ENCODE data around the gene TMEM87B. TPM values are rescaled to one million over a fixed set of nuclear protein-coding genes. Genes with fewer than 3 reads are reported as not detected.
"Not testable (repeated sequence)": the region's sequence is repeated elsewhere in the genome, so short reads cannot be mapped to it uniquely, and the experiment has no call there.

Gene TMEM87B
- total and polyA plus RNA-seq, 5 donors: 4.4 to 10.8 (median 9.6) TPM

DNA sequence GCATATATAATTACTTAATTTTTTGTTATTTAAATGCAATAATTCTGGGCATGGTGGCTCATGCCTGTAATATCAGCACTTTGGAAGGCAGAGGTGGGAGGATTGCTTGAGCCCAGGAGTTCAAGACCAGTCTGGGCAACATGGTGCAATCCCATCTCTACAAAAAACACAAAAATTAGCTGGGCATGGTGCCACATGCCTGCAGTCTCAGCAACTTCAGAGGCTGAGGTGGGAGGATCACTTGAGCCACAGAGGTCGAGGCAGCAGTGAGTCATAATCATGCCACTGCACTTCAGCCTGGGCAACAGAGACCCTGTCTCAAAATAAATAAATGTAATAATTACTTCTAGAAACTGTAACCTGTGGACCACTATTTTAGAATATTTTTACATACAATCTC lies 21.5 kb upstream of the TMEM87B start:
- Histone ChIP-seq H3K4me3 (ENCODE audit: low read length) (no peak overlapping the region), H3K9me3 (ENCODE audit: control insufficient read depth, low read length) (no peaks in the 10 kb centered on the region), H3K27ac (ENCODE audit: low read length) (no peak overlapping the region), H3K4me1 (ENCODE audit: control insufficient read depth, insufficient read depth, low read length) (peaks cover 5% of the 10 kb centered on the region), H3K27me3 (ENCODE audit: control insufficient read depth, insufficient read depth) (no peaks in the 10 kb centered on the region)
- WGBS: 65% methylated on average over 1 of the region's 1 CpG
- peak in 1 of 2 donors; percentile 18 for ATAC-seq
- DNase-seq: peak in 1 of 3 donors; percentile 63
- intact Hi-C loops (cut with DNase I): loop anchor here in 1 of 4 donors (5.0 kb wide), 1 partner anchor 136 kb away; the partner anchor contains the start of gene MERTK

DNA sequence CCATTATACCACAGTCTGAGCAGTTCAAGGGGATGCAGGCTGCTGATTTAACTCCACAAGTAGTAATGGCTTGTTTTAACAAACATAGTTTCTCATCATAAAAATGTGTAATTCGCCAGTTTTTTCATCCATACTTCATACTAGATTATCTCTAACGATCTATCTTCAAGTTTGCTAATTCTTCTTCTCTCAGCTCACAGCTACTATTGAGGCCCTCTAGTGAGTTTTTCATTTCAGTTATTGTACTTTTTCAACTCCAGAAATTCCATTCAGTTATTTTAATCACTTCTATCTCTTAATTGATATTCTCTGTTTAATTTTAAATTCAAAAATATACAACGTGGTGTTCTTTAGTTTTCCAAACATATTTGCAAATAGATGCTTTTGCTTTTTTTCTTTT lies 20.1 kb upstream of the TMEM87B start:
- intact Hi-C loops (cut with DNase I): loop anchor here in 1 of 4 donors (5.0 kb wide), 1 partner anchor 138 kb away; the partner anchor contains the start of gene MERTK
- WGBS: 77% methylated on average over 3 of the region's 3 CpGs

DNA sequence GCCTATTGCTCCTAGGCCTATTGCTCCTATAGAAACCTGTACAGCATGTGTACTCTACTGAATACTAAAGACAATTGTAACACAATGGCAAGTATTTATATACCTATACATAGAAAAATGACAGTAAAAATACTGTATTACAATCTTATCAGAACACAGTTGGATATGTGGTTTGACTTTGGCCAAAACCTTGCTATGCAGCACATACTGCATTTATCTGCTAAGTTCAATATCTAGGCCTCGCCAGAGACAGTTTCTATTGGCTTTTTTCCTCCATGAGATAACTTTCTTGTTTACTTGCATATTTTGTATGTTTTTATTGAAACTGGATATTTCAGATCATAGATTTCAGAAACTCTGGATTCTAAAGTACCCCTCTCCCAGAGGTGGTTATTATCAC lies 19.3 kb upstream of the TMEM87B start:
- Histone ChIP-seq H3K4me3 (ENCODE audit: low read length) (no peak overlapping the region), H3K27me3 (ENCODE audit: control insufficient read depth, insufficient read depth) (no peaks in the 10 kb centered on the region), H3K27ac (ENCODE audit: low read length) (no peak overlapping the region), H3K4me1 (ENCODE audit: control insufficient read depth, insufficient read depth, low read length) (peaks cover 5% of the 10 kb centered on the region), H3K9me3 (ENCODE audit: control insufficient read depth, low read length) (no peaks in the 10 kb centered on the region)
- 82% methylated on average over 1 of the region's 1 CpG for WGBS
- ATAC-seq (no peak), DNase-seq (no peak)
- intact Hi-C loops (cut with DNase I): no loop called here

More for the DNA sequence above, 20.1 kb upstream of the TMEM87B start:
- DNase-seq: no peak
- Histone ChIP-seq H3K27ac (ENCODE audit: low read length) (no peak overlapping the region), H3K27me3 (ENCODE audit: control insufficient read depth, insufficient read depth) (no peaks in the 10 kb centered on the region), H3K4me1 (ENCODE audit: control insufficient read depth, insufficient read depth, low read length) (peaks cover 5% of the 10 kb centered on the region), H3K4me3 (ENCODE audit: low read length) (no peak overlapping the region), H3K9me3 (ENCODE audit: control insufficient read depth, low read length) (no peaks in the 10 kb centered on the region)
- no peak for ATAC-seq

DNA sequence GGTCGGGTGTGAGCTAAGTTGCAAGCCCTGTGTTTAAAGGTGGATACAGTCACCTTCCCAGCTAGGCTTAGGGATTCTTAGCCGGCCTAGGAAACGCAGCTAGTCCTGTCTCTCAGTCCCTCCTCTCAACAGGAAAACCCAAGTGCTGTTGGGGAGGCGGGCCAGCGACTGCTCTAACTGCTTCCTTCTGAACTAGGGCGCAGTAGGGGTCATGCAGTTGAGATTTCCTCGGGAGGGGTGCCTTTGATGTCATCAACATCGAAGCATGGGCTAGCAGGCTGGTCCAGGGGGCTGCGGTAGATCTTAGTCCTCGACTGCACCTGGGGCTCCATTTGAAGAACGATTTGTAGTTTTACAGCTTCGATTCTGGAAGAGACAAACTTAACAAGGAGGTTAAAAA lies 15.5 kb upstream of the TMEM87B start:
- H3K4me3 ChIP-seq (ENCODE audit: low read length); H3K4me1 ChIP-seq (ENCODE audit: control insufficient read depth, insufficient read depth, low read length); H3K9me3 ChIP-seq (ENCODE audit: control insufficient read depth, low read length); H3K27ac ChIP-seq (ENCODE audit: low read length); ATAC-seq; H3K27me3 ChIP-seq (ENCODE audit: control insufficient read depth, insufficient read depth); intact Hi-C loops (cut with DNase I); DNase-seq: not testable (repeated sequence)
- 88% methylated on average over 12 of the region's 12 CpGs for WGBS

DNA sequence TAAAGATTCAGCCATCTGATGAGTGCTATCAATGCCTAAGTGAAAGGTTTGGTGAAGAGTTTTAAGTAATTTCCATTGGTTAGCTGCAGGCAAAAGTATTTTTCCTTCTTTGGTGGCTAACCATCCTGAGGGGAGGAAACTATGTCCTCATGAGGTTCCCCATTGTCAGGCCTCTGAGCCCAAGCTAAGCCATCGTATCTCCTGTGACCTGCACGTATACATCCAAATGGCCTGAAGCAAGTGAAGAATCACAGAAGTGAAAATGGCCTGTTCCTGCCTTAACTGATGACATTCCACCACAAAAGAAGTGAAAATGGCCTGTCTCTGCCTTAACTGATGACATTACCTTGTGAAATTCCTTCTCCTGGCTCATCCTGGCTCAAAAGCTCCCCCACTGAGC lies 15.0 kb upstream of the TMEM87B start:
- 78% methylated on average over 2 of the region's 2 CpGs for WGBS
- H3K27me3 ChIP-seq (ENCODE audit: control insufficient read depth, insufficient read depth); DNase-seq; H3K9me3 ChIP-seq (ENCODE audit: control insufficient read depth, low read length); H3K27ac ChIP-seq (ENCODE audit: low read length); H3K4me1 ChIP-seq (ENCODE audit: control insufficient read depth, insufficient read depth, low read length); intact Hi-C loops (cut with DNase I); ATAC-seq; H3K4me3 ChIP-seq (ENCODE audit: low read length): not testable (repeated sequence)

DNA sequence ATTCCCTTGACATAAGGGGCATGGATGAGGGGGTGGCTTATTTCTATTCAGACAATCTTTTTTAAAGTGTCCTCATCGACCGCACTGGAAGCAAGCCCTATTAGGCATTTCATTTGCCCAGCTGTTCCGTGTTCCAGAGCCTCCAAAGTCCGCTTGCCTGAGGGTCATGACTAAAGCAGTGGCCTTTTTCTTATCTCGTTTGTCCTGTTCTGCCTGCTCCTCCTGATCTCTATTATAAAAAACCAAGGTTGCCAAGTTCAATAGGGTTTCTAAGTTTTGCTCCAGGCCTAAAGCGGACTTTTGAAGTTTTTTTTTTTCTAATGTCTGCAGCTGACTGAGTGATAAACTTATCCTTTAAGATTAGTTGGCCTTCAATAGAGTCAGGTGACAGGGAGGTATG lies 13.6 kb upstream of the TMEM87B start:
- H3K27ac ChIP-seq (ENCODE audit: low read length); ATAC-seq; H3K4me3 ChIP-seq (ENCODE audit: low read length); intact Hi-C loops (cut with DNase I); H3K4me1 ChIP-seq (ENCODE audit: control insufficient read depth, insufficient read depth, low read length); H3K9me3 ChIP-seq (ENCODE audit: control insufficient read depth, low read length); DNase-seq; H3K27me3 ChIP-seq (ENCODE audit: control insufficient read depth, insufficient read depth): not testable (repeated sequence)
- 76% methylated on average over 6 of the region's 6 CpGs for WGBS

DNA sequence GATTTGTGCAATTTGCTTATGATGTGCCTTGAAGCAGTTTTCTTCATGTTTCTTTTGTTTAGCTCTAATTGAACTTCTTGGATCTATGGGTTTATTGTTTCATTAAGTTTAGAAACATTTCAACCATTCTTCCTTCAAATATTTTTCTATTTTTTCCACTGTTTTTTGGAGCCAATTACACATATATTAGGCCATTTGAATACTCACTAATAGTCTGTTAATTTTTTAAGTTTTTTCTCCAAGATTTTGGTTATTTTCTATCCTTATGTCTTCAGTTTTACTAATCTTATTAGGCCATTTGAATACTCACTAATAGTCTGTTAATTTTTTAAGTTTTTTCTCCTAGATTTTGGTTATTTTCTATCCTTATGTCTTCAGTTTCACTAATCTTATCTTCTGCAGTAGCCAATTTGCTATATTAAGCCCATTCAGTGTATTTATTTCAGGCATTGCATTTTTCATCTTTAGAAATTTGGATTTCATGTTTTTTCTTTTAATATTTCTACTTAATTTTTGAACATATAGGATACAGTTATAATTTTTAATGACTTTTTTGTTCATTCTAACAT lies 9.5 kb upstream of the TMEM87B start:
- no peak overlapping the region for H3K27ac ChIP-seq (ENCODE audit: low read length)
- intact Hi-C loops (cut with DNase I): loop anchor here in 3 of 4 donors (5.0 kb wide), 2 partner anchors 148 to 153 kb away; partner anchors contain the start of gene MERTK (in 1 of the 3)
- ATAC-seq: no peak
- H3K4me3 ChIP-seq (ENCODE audit: low read length): no peak overlapping the region
- no peaks in the 10 kb centered on the region for H3K9me3 ChIP-seq (ENCODE audit: control insufficient read depth, low read length)
- DNase-seq: no peak
- H3K27me3 ChIP-seq (ENCODE audit: control insufficient read depth, insufficient read depth): no peaks in the 10 kb centered on the region
- no peaks in the 10 kb centered on the region for H3K4me1 ChIP-seq (ENCODE audit: control insufficient read depth, insufficient read depth, low read length)

DNA sequence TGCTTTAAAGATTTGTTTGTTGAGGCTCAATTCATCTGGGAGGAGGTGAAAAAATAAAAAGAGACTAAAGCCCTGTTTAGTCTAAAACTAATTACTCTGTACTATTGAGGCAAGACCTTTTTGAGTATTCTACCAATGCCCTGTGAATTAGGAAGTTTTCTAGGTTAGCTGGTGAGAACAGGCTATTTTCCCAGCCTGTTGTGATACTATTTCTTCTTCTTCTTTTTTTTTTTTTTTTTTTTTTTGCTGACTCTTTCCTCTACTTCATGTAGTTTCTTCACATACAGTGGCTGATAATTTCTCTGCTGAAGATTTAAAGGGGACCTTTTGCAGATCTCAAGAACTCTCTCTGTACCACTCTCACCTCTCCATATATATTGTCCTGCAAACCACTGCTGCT lies 8.8 kb upstream of the TMEM87B start:
- Histone ChIP-seq H3K27me3 (ENCODE audit: control insufficient read depth, insufficient read depth) (no peaks in the 10 kb centered on the region), H3K27ac (ENCODE audit: low read length) (no peak overlapping the region), H3K9me3 (ENCODE audit: control insufficient read depth, low read length) (no peaks in the 10 kb centered on the region), H3K4me1 (ENCODE audit: control insufficient read depth, insufficient read depth, low read length) (no peaks in the 10 kb centered on the region), H3K4me3 (ENCODE audit: low read length) (no peak overlapping the region)
- intact Hi-C loops (cut with DNase I): loop anchor here in 3 of 4 donors (5.0 kb wide), 2 partner anchors 149 to 154 kb away; partner anchors contain the start of gene MERTK (in 1 of the 3)
- DNase-seq (no peak), ATAC-seq (no peak)

DNA sequence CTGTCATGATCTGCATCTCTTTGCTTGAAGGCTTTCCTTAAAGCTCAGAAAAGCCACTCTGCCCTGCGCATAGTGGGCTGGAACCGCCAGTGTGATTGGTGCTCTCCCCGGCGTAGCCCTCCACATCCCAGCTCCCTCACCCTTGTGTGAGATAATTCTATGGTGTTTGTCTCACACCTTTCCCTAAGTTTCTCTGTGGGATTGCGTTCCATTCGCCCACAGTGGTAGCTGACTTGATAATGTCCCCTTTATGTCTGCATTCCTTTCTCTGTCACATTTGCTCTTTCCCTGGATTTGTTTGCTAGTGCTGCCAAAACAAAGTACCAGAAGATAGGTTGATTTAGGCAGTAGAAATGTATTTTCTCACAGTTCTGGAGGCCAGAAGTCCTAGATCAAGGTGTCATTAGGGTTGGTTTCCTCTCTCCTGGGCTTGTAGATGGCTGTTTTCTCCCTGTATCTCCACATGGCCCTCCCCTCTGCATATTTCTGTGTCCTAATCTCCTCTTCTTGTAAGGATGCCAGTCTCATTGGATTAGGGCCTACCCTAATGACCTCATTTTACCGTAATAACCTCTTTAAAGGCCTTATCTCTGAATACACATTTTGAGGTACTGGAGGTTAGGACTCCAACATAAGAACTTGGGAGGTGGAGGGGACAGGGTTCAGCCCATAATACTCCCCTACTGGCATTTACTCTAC lies 7.4 kb upstream of the TMEM87B start:
- no peaks in the 10 kb centered on the region for H3K27me3 ChIP-seq (ENCODE audit: control insufficient read depth, insufficient read depth)
- peak overlapping the region; percentile 33 for H3K27ac ChIP-seq (ENCODE audit: low read length)
- H3K9me3 ChIP-seq (ENCODE audit: control insufficient read depth, low read length): no peaks in the 10 kb centered on the region
- ATAC-seq (peak; percentile 84 to 86), DNase-seq (peak in 1 of 3 donors; percentile 21)
- 48% methylated on average over 7 of the region's 7 CpGs for WGBS
- H3K4me1 ChIP-seq (ENCODE audit: control insufficient read depth, insufficient read depth, low read length): no peaks in the 10 kb centered on the region
- intact Hi-C loops (cut with DNase I): loop anchor here (1.0 to 5.0 kb wide), 3 partner anchors 150 to 160 kb away; partner anchors contain the start of gene MERTK (in 1 of the 4)
- no peak overlapping the region for H3K4me3 ChIP-seq (ENCODE audit: low read length)

DNA sequence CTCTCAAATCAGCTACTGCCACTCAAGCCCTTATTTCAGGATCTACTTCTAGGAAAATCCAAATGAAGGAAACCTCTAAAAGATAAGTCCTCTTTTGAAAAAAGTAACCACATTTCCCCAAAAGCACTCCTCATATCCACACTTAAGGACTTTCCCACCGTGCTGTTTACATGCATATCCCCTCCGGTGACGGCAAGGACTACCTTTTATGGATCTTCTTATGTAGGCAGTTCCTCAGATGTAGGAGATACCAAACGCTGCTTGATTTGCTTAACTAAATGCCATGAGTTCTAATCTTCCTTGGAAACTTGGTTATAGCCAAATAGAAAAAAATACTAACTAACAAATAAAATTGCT lies 6.9 kb upstream of the TMEM87B start:
- peak in 1 of 2 donors; percentile 7 for ATAC-seq
- no peaks in the 10 kb centered on the region for H3K9me3 ChIP-seq (ENCODE audit: control insufficient read depth, low read length)
- 52% methylated on average over 4 of the region's 4 CpGs for WGBS
- no peak overlapping the region for H3K27ac ChIP-seq (ENCODE audit: low read length)
- no peak overlapping the region for H3K4me3 ChIP-seq (ENCODE audit: low read length)
- no peaks in the 10 kb centered on the region for H3K4me1 ChIP-seq (ENCODE audit: control insufficient read depth, insufficient read depth, low read length)
- H3K27me3 ChIP-seq (ENCODE audit: control insufficient read depth, insufficient read depth): no peaks in the 10 kb centered on the region
- DNase-seq: no peak
- intact Hi-C loops (cut with DNase I): loop anchor here (1.0 to 5.0 kb wide), 3 partner anchors 151 to 161 kb away; partner anchors contain the start of gene MERTK (in 1 of the 4)

DNA sequence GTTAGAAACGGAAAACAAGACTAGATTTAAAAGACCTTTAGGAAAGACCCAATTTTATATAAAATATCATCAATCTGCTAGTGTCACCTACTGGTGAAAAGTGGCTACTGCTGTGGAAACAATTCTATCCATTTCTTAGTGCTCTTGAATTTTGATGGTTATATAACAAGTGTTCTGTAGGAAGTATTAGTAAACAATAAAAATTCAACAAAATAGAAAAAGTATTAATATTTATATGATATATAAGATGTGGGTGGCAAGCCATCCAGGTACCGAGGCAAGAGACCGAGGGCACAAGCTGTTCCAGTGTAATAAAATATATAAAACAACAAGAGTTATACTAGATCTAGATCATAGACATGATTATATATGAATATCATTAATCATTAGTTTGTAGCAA lies 6.2 kb upstream of the TMEM87B start:
- ATAC-seq: peak; percentile 66 to 72
- H3K9me3 ChIP-seq (ENCODE audit: control insufficient read depth, low read length): no peaks in the 10 kb centered on the region
- no peak for DNase-seq
- no peak overlapping the region for H3K4me3 ChIP-seq (ENCODE audit: low read length)
- H3K4me1 ChIP-seq (ENCODE audit: control insufficient read depth, insufficient read depth, low read length): no peaks in the 10 kb centered on the region
- H3K27ac ChIP-seq (ENCODE audit: low read length): no peak overlapping the region
- intact Hi-C loops (cut with DNase I): loop anchor here (1.0 to 5.0 kb wide), 3 partner anchors 152 to 162 kb away; partner anchors contain the start of gene MERTK (in 1 of the 4)
- WGBS: 31% methylated on average over 3 of the region's 3 CpGs
- no peaks in the 10 kb centered on the region for H3K27me3 ChIP-seq (ENCODE audit: control insufficient read depth, insufficient read depth)
